Kidney (tissue), 14 donors: Measurements from ENCODE around the gene PPP1R12B. TPM values are rescaled to one million over a fixed set of nuclear protein-coding genes. Genes with fewer than 3 reads are reported as not detected.

Source experiments
- DNase-seq, 5 donors: peaks; one replicate each; pipeline ENCODE4 v3.0.0-alpha.2; 2013 to 2020
- FAIRE-seq: peaks from 2 replicates; lab custom pipeline; 2012; peaks lifted over from hg19 to GRCh38; lab: Jason Lieb, UNC
- H3K27ac ChIP-seq, 2 donors: one replicate each; pipeline ENCODE4 v1.7.0; 2013; ENCODE audit warnings: low read depth in 2 of 2, low read length in 2 of 2, inconsistent platforms in 1 of 2
- H3K27me3 ChIP-seq: one replicate; pipeline ENCODE4 v1.7.1; 2013; ENCODE audit warnings: low read length, inconsistent platforms; ENCODE audit not compliant: control insufficient read depth, insufficient read depth
- H3K36me3 ChIP-seq, 3 donors: one replicate each; pipeline versions ENCODE4 v1.7.0 to v1.7.1; 2013; ENCODE audit warnings: low read length in 3 of 3, control low read depth in 1 of 3, inconsistent platforms in 1 of 3; ENCODE audit not compliant: insufficient read depth in 3 of 3, control insufficient read depth in 2 of 3
- H3K4me1 ChIP-seq, 3 donors: one replicate each; pipeline versions ENCODE4 v1.7.0 to v1.7.1; 2013; ENCODE audit warnings: low read length in 3 of 3, inconsistent platforms in 1 of 3, low read depth in 1 of 3; ENCODE audit not compliant: control insufficient read depth in 2 of 3, insufficient read depth in 2 of 3
- H3K4me3 ChIP-seq, 3 donors: one replicate each; pipeline versions ENCODE4 v1.7.0 to v1.8.1; 2013; ENCODE audit warnings: low read length in 3 of 3, control low read depth in 1 of 3, inconsistent platforms in 1 of 3
- H3K9ac ChIP-seq, 3 donors: one replicate each; pipeline versions ENCODE4 v1.7.0 to v1.7.1; 2013; ENCODE audit warnings: low read length in 3 of 3, control low read depth in 1 of 3, inconsistent platforms in 1 of 3
- H3K9me3 ChIP-seq, 3 donors: one replicate each; pipeline versions ENCODE4 v1.7.0 to v1.7.1; 2013; ENCODE audit warnings: low read length in 3 of 3, control low read depth in 1 of 3, inconsistent platforms in 1 of 3; ENCODE audit not compliant: control insufficient read depth in 2 of 3, insufficient read depth in 1 of 3
- intact Hi-C: fragments of 100-400 bp; cut with DNase I; formaldehyde crosslinking; loops from one replicate; pipeline ENCODE4 v1.11.1; 2022
- polyA plus RNA-seq: library from polyadenylated mRNA; stranded (reverse); fragments of 350-450 nt; fragmentation: Illumina TruSeq; extraction: RNeasy Lipid Tissue Mini Kit (QIAGEN cat#74804); gene quantifications from one replicate; pipeline ENCODE4 v1.2.3, GENCODE V29; 2014; ENCODE audit warnings: low read depth, low replicate concordance; ENCODE audit not compliant: insufficient read depth
- total RNA-seq: library from RNA; stranded (reverse); fragmentation: NEBNext Ultra II Directional; extraction: Animal tissue kit (Norgen Biotek cat#: 25700); gene quantifications from one replicate; pipeline ENCODE4 v1.2.1, GENCODE V29; 2021
- TF ChIP-seq, protein P1 (sequence below): IDR thresholded peaks from 3 replicates; pipeline ENCODE4 v1.5.1; 2012; ENCODE audit warnings: mild to moderate bottlenecking, moderate library complexity, borderline replicate concordance; ENCODE audit not compliant: insufficient read depth; ENCODE audit errors: extremely low read depth
- donor health status: control.
- donor health status: control.
- donor health status: control.
- donor health status: control.
- donor health status: control.
- donor health status: DM: yes; HTN: yes; CAD: no.
- donor health status: Normal renal cell carcinoma (clear cell type).

The PPP1R12B gene
- total and polyA plus RNA-seq, 2 donors from 2014 or later = 5.7 to 40.0 TPM

DNA sequence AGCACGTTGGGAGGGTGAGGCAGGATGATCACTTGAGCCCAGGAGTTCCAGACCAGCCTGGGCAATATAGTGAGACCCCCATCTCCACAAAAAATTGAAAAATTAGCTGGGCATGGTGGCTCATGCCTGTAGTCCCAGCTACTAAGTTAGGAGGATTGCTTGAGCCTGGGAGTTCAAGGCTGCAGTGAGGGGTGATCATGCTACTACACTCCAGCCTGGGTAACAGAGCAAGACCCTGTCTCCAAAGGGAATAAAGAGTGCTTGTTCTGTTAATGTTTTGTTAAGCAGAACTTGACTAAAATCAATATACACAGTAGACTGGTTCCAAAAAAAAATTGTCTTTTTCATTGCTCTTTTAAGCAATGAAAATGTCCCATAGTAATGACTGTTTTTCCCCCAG lies 215.3 kb downstream of the PPP1R12B start:
- Histone ChIP-seq H3K9ac (no peak overlapping the region), H3K4me3 (no peak overlapping the region), H3K27ac (no peak overlapping the region), H3K4me1 (peaks cover 0 to 5% (median 5%) of the 10 kb centered on the region in 3 donors), H3K9me3 (no peaks in the 10 kb centered on the region), H3K27me3 (no peaks in the 10 kb centered on the region), H3K36me3 (no peaks in the 10 kb centered on the region)
- DNase-seq (no peak), FAIRE-seq (no peak)
- intact Hi-C loops = no loop called here
- TF ChIP-seq, protein P1, sequence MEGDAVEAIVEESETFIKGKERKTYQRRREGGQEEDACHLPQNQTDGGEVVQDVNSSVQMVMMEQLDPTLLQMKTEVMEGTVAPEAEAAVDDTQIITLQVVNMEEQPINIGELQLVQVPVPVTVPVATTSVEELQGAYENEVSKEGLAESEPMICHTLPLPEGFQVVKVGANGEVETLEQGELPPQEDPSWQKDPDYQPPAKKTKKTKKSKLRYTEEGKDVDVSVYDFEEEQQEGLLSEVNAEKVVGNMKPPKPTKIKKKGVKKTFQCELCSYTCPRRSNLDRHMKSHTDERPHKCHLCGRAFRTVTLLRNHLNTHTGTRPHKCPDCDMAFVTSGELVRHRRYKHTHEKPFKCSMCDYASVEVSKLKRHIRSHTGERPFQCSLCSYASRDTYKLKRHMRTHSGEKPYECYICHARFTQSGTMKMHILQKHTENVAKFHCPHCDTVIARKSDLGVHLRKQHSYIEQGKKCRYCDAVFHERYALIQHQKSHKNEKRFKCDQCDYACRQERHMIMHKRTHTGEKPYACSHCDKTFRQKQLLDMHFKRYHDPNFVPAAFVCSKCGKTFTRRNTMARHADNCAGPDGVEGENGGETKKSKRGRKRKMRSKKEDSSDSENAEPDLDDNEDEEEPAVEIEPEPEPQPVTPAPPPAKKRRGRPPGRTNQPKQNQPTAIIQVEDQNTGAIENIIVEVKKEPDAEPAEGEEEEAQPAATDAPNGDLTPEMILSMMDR = no peak

DNA sequence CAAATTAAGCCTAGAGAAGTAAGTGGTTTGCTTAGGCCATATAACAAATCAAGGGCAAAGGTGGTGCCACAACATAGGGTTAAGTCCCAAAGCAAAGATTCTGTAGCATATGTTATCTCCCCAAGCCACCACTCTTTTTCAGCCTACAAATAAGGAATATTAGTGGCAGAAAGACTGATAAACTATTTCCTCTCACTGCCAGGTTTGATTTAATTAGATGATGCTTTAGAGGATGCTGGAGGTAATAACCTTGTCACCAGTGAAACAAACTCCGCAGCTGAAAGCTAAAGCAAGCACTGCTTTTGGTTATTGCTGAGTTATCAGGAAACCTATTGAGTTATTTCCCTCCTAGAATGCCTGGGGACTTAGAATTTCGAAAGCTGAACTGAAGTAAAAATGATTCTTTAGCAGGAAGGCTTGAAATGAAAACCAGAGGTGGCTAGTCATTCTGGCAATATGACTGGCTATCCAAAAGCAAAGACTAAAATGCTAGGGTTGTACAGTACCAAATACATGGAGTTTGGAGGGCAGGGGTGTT lies 216.5 kb downstream of the PPP1R12B start:
- Histone ChIP-seq H3K36me3 (no peaks in the 10 kb centered on the region), H3K4me3 (no peak overlapping the region), H3K4me1 (peaks cover 0 to 6% (median 5%) of the 10 kb centered on the region in 3 donors), H3K9me3 (no peaks in the 10 kb centered on the region), H3K9ac (no peak overlapping the region), H3K27me3 (no peaks in the 10 kb centered on the region), H3K27ac (no peak overlapping the region)
- intact Hi-C loops = no loop called here
- TF ChIP-seq, protein P1 = no peak
- no peak for FAIRE-seq
- DNase-seq = no peak

DNA sequence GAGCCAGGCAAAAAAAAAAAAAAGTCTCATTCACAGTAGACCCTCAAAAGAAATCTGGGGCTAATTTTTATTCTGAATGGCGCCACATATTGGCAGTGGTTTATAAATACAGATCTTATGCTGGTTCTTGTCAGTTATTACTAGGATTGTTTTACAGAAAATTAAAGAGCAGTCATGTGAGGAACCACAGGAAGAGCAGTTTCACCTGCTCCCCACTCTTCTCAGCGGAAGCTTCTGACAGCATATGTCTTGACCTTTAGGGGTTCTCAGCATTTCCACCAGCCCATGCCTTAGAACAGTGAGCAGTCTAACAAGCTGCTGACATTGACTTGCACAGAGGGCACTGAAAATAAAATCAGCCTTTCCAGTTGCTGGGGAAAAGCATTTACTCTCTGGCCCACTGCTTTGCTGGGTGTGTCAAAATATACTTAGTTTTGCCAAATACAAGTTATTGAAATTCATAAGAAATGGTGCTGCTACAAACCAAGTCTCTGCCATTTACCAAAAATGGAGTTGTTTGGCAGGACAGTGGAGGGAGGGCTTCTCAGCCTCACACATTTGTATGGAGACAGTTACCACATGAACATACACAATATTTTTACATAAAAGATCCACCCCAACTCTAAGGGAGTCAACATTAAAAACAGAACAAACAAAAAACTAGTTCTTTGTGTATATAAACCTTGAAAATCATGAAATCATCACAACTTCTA lies 217.5 kb downstream of the PPP1R12B start:
- Histone ChIP-seq H3K27ac (no peak overlapping the region), H3K4me3 (no peak overlapping the region)

More for the DNA sequence above, 217.5 kb downstream of the PPP1R12B start:
- TF ChIP-seq, protein P1 = no peak
- Histone ChIP-seq H3K9ac (no peak overlapping the region), H3K9me3 (no peaks in the 10 kb centered on the region), H3K4me1 (peaks cover 0 to 6% (median 5%) of the 10 kb centered on the region in 3 donors), H3K27me3 (no peaks in the 10 kb centered on the region), H3K36me3 (no peaks in the 10 kb centered on the region)
- DNase-seq (no peak), FAIRE-seq (no peak)
- intact Hi-C loops = no loop called here
